ENCODE measurements around the gene FOCAD. TPM values are rescaled to one million over a fixed set of nuclear protein-coding genes. Genes with fewer than 3 reads are reported as not detected.

Gene FOCAD
- total and polyA plus RNA-seq, 10 of the 15 experiments (the other 5 are each of a cell fraction or from before 2014, with no cell fraction given), result 13.7 to 93.0 (median 41.8) TPM

GRCh38 chr9:20713172-20713571 lies 29.1 kb downstream of the FOCAD start:
- Histone ChIP-seq H3K4me3 (no peak overlapping the region), H3K4me2 (ENCODE audit: control insufficient read depth, insufficient read depth) (no peak overlapping the region), H3K27ac (ENCODE audit: control insufficient read depth, insufficient read depth) (no peak overlapping the region), H3K9me3 (replicated peaks; ENCODE audit: control insufficient read depth, insufficient read depth, low read length) (no peaks in the 10 kb centered on the region), H4K20me1 (ENCODE audit: control insufficient read depth, insufficient read depth) (no peaks in the 10 kb centered on the region), H3K79me2 (ENCODE audit: control insufficient read depth, insufficient read depth, low read length) (no peaks in the 10 kb centered on the region; the same call in none of the 2 replicates), H3K4me1 (ENCODE audit: control insufficient read depth, insufficient read depth, low read length) (no peaks in the 10 kb centered on the region), H3K27me3 (replicated peaks in 1 of 2; ENCODE audit: control insufficient read depth in 2 of 2, insufficient read depth in 2 of 2, low read length in 1 of 2) (no peaks in the 10 kb centered on the region), H2AFZ (ENCODE audit: control insufficient read depth, low read depth, low read length) (no peak overlapping the region), H3K9ac (ENCODE audit: control insufficient read depth, insufficient read depth, low read length) (no peak overlapping the region), H3K36me3 (ENCODE audit: control insufficient read depth in 2 of 2, insufficient read depth in 2 of 2, low read length in 1 of 2) (0 out of 4 replicates have a peak, but pooled peaks cover 0 to 1% of the 10 kb centered on the region in 2 experiments)
- 94% methylated on average over 1 of the region's 1 CpG for WGBS (ENCODE audit: insufficient coverage, insufficient replicate concordance, low lambda C conversion rate, missing lambda C conversion rate)
- DNase-seq (ENCODE audit: low read depth, low spot score) (no peak), FAIRE-seq (no peak), ATAC-seq (no peak)
- intact Hi-C loops (cut with micrococcal nuclease; ENCODE audit: unreplicated experiment), result no loop called here
- TF ChIP-seq KLF5 (IDR thresholded peaks at IDR 0.05; ENCODE audit: partially characterized antibody), result no peak
- no peak for TF ChIP-seq RELA (IDR thresholded peaks at IDR 0.05; ENCODE audit: borderline replicate concordance, partially characterized antibody)
- no peak for TF ChIP-seq JUND (IDR thresholded peaks at IDR 0.05; ENCODE audit: low read depth, low read length)
- TF ChIP-seq ZNF687 (IDR thresholded peaks at IDR 0.05), result no peak
- TF ChIP-seq ZBED1 (IDR thresholded peaks at IDR 0.05; ENCODE audit: borderline replicate concordance), result no peak
- no peak for TF ChIP-seq HDAC6 (IDR thresholded peaks at IDR 0.05; ENCODE audit: unreplicated experiment)
- TF ChIP-seq SMAD5 (IDR thresholded peaks at IDR 0.05; ENCODE audit: low read depth), result no peak
- TF ChIP-seq ZSCAN29 (IDR thresholded peaks at IDR 0.05), result no peak
- no peak for TF ChIP-seq SP1 (IDR thresholded peaks at IDR 0.05; ENCODE audit: low read depth, low read length)
- no peak for TF ChIP-seq MTA3 (IDR thresholded peaks at IDR 0.05; ENCODE audit: borderline replicate concordance, low read length)
- no peak for TF ChIP-seq STAT1 (conservative IDR thresholded peaks at IDR 0.05)
- no peak for TF ChIP-seq GABPA (IDR thresholded peaks at IDR 0.05; ENCODE audit: low read depth)
- no peak for TF ChIP-seq RCOR1 (conservative IDR thresholded peaks at IDR 0.05; ENCODE audit: low read depth, low read length)
- no peak for TF ChIP-seq MXI1 (IDR thresholded peaks at IDR 0.05; ENCODE audit: low read depth, low read length)
- no peak for TF ChIP-seq SKIL (IDR thresholded peaks at IDR 0.05; ENCODE audit: low read depth, poor library complexity, severe bottlenecking)
- TF ChIP-seq TCF3 (IDR thresholded peaks at IDR 0.05; ENCODE audit: borderline replicate concordance, insufficient read depth, low read depth, low read length), result no peak
- no peak for TF ChIP-seq EZH2 (IDR thresholded peaks at IDR 0.05; ENCODE audit: borderline replicate concordance, control insufficient read depth, low read depth, low read length)
- SMC1A ChIA-PET (ENCODE audit: uncharacterized antibody, unreplicated experiment), result interaction anchor here (0.7 to 1.9 kb wide), 5 partner anchors 12 to 105 kb away, joined by 3 to 7 read pairs (median 6); partner anchors contain the start of gene FOCAD
- RAD21 ChIA-PET (ENCODE audit: unreplicated experiment), result interaction anchor here (1.3 kb wide), 1 partner anchor 12 kb away, joined by 3 read pairs; no protein-coding TSS in a partner anchor
- in situ Hi-C loops (cut with MboI), result no loop called here
- no TSS peak for BruUV-seq (replicated peaks)
- POLR2A ChIA-PET, result interaction anchor here (1.6 kb wide), 1 partner anchor 31 kb away, joined by 4 read pairs; no protein-coding TSS in a partner anchor
- CTCF ChIA-PET, result interaction anchor here (0.7 to 1.5 kb wide), 2 partner anchors 12 to 109 kb away, joined by 3 to 4 read pairs; no protein-coding TSS in a partner anchor
